Measurements from ENCODE around the gene PLXNB2.
A peak's percentile ranks its signal among the peaks of the same experiment; 100 is the strongest.
"Not testable (repeated sequence)": the region's sequence is repeated elsewhere in the genome, so short reads cannot be mapped to it uniquely, and the experiment has no call there.

PLXNB2 gene

DNA sequence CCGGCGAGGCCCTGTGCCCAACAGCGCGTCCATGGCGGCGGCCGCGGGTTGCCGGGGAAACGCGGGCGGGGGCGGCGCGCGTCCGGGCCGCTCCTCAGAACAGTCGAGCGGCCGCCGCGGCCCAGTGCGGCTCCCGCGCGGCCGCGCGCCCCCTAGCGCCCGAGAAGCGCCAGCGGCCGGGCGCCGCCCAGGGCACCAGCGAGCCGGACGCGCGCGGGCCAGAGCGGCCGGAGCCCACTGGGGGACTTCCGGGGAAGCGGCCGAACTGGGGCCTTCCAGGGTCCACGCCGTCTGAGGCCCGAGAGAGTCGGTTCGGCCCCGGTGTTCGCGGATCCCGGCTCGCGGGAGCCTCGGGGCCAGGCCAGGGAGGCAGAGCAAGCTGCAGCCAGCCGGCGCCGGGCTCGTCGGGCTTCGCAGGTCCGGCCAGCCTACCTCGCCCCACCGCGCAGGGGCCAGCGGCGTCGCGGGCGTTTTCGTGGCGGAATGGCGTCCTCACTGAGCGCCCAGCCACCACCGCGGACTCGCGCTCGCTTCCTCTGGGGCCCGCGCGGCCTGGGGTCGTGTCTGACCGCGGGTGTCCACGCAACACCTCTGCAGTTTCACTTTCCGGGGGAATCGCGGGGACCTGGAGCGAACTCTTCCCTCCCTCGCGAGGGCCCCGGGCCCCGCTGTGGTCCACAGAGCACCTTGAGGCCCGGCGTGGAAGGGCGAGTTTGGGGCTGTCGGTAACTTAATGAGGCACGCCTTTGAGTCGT, 19.7 kb upstream of the PLXNB2 start, which contains the start of gene DENND6B:
Gene DENND6B (minus strand): TSS at position 57 of the 755 bp plus-strand sequence. CDS start 24 bp downstream, at position 33.
- peak; percentile 40 to 65 (median 43) for DNase-seq (ENCODE audit: low read depth in 3 of 3)

DNA sequence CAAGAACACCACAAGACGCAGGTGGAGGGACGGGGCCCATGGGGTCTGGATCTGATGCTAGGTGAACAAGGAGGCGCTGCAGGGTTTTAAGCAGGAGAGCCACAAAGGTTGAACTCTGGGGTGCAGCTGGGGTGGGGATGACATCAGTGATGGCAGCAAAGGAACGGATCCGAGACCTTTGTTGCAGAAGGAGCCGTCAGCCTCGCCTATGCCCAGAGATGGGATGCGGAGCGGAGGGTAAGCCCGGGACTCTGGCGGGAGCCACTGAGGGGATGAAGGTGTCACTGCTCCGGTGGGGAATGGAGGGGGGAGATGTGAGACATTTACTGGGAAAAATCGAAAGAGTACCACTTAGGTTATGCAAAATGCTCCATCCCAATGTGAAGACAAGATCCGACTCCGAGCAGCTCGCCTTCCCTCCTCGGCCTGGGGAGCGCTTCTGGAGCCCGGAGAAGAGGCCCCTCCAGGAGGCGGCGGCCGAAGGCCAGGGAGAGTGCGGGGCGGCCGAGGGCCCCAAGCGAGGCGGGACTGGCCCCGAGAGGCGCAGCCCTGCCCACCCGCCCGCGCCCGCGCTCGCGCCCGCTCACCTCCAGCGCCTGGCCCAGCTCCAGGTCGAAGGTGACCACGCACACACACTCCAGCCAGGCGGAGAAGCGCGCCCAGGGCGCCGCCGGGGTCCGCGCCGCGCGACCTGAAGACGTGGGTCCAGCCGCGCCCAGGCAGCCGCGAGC, 18.9 kb upstream of the PLXNB2 start:
- DNase-seq (ENCODE audit: low read depth in 3 of 3): no peak

- no peak for DNase-seq (ENCODE audit: low read depth in 3 of 3)
Observed at GRCh38 chr22:50325444-50326224, 18.2 kb upstream of the PLXNB2 start.

DNA sequence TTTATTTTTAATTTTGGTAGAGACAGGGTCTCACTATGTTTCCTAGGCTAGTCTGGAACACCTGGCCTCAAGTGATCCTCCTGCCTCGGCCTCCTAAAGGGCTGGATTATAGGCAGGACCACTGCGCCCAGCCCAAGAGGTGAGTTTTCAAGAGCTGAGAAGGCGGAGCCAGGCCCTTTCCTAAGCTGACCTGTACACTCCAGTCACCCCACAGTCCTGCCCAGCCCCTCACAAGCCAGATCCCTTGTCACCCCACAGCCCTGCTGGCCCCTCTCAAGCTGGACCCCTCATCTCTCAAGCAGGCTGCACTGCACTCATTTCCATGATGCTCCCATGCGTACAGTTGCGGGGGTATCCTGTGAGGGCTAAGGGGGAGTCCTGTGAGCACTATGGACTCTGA, 16.5 kb upstream of the PLXNB2 start:
- no peak for DNase-seq (ENCODE audit: low read depth in 3 of 3)

DNA sequence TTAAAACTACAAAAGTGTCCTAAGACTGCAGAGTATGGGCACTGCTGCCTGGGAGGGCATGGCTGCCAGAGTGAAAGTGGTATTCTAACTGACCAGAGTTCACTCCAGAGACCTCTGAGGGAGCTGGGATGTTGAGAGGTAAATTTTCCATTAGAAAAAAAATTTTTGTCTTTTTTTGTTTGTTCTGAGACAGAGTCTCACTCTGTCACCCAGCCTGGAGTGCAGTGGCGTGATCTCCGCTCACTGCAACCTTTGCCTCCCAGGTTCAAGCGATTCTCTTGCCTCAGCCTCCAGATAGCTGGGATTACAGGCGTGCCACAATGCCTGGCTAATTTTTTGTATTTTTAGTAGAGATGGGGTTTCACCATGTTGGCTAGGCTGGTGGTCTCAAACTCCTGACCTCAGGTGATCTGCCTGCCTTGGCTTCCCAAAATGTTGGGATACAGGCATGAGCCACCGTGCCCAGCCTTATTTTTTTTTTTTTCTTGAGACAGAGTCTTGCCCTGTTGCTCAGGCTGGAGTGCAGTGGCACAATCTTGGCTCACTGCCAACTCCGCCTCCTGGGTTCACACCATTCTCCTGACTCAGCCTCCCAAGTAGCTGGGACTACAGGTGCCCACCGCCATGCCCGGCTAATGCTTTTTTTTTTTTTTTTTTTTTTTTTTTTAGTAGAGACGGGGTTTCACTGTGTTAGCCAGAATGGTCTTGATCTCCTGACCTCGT, 15.1 kb upstream of the PLXNB2 start:
- DNase-seq (ENCODE audit: low read depth in 3 of 3): not testable (repeated sequence)

DNA sequence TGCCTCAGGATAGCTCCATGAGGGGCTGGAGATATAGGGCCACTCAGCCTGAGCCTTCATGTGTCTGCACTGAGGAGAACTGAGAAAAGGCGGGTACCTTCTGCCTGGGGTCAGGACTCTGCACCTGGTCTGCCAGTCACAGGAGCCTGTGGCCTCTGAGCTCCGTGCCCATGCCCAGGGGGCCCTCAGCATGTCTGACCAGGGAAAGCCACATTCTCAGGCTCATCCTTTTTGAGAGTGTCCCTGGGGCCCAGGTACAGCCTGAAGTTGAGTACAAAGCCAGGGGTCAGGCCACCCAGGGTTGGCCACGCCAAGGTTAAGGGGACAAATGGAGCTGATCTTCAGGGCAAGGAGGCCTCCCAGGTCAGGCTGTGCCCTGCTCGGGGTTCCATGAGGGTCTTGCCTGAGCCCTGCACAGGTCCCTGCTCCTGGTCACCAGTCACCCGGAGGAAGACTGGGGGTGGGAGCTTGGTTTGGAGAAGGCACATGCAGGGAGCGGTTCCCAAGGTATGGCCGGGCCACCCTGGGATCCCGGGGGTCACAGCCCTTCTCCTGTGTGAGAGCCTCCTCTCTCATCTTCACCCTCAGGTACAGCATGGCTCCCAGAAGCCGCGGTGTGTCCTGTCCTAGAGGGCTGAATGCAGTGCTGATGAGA, 13.4 kb upstream of the PLXNB2 start:
- no peak for DNase-seq (ENCODE audit: low read depth in 3 of 3)

DNA sequence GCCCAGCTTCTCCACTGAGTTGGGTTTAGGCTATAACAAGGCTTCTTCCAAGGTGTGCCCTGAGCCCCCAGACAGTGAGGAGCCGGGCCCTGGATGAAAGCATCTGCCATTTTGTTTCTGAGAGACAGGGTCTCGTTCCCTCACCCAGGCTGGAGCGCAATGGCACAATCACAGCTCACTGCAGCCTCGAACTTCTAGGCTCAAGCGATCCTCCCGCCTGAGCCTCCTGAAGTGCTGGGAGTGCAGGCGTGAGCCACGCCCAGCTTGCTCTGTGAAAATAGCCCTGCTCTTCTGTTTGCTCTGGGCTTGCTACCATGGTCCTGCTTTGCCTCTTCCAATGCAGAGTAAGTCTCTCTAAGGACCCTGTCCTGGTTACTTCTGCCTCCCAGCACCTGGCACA, 12.7 kb upstream of the PLXNB2 start:
- no peak for DNase-seq (ENCODE audit: low read depth in 3 of 3)

GRCh38 chr22:50319503-50319951, 12.1 kb upstream of the PLXNB2 start:
- DNase-seq (ENCODE audit: low read depth in 3 of 3): no peak

DNA sequence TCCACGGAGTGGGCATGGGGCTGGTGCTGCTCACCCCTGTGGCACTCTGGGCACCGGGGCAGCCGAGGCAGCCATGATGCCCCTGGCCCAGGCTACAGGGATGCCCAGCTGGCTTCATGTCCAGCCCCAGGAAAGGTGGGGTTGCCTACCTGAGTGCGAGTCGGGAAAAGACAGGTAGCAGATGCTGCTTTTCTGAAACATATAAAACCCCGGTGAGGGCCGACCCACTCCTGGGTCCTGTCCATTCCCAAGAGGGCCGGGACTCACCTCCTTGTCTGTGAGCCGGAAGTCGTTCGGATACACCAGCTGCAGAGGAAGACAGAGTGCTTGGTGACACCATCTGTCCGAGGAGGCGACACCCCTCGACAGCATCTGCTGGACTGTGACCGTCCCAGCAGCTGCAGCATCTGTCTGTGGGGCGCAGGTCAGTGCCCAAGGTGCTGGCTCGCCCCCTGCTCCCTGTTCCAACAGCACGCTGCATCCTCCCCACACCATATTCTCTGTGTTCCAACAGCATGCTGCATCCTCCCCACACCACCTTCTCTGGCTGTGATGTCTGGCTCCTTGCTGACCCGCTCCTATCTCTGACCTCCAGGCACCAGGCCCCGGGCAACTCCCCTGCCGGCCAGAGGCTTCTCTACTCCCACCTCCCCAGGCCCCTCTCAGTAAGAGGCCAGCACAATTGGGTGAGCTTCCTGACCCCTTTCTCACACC, 11.4 kb upstream of the PLXNB2 start:
- no peak for DNase-seq (ENCODE audit: low read depth in 3 of 3)

GRCh38 chr22:50318356-50318697, 10.9 kb upstream of the PLXNB2 start:
- DNase-seq (ENCODE audit: low read depth in 3 of 3): no peak

DNA sequence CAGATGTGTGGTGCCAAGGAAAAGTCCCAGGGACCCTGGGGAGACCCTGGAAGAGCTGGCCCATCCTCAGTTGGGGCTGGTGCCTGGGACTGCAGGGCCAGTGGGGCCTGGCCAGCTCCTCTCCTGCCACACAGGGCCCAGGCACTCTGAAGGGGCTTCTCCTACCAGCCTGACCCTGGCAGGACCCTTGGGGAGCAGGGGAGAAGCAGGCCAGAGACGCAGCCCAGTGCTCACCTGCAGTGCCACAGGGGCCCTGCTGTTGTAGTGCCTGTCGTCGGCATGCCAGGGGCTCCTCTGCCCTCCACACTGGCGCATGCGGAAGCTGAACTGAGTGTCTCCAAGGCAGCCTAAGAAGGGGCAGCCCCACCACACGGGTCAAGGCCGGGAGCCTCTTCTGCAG, 10.2 kb upstream of the PLXNB2 start:
- DNase-seq (ENCODE audit: low read depth in 3 of 3): no peak

DNA sequence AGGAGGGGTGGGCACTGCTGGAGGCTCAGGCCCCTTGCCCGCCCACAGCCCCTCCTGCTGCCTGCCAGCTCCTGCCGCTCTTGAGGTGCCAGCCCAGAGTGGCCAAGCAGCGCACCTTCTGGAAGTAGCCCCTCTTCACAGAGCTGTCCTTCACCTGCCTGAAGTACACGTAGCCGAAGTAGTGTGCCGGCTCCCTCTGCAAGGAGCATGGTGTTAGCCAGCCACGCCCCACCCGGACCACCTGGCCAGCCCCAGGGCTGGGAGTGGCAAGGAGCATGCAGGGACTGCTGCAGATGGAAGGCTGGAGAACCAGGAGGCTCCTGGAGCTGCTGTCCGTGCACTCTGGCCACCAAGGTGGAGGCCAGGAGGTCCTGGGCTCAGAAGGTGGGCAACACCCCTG, 9.7 kb upstream of the PLXNB2 start:
- DNase-seq (ENCODE audit: low read depth in 3 of 3): no peak

DNA sequence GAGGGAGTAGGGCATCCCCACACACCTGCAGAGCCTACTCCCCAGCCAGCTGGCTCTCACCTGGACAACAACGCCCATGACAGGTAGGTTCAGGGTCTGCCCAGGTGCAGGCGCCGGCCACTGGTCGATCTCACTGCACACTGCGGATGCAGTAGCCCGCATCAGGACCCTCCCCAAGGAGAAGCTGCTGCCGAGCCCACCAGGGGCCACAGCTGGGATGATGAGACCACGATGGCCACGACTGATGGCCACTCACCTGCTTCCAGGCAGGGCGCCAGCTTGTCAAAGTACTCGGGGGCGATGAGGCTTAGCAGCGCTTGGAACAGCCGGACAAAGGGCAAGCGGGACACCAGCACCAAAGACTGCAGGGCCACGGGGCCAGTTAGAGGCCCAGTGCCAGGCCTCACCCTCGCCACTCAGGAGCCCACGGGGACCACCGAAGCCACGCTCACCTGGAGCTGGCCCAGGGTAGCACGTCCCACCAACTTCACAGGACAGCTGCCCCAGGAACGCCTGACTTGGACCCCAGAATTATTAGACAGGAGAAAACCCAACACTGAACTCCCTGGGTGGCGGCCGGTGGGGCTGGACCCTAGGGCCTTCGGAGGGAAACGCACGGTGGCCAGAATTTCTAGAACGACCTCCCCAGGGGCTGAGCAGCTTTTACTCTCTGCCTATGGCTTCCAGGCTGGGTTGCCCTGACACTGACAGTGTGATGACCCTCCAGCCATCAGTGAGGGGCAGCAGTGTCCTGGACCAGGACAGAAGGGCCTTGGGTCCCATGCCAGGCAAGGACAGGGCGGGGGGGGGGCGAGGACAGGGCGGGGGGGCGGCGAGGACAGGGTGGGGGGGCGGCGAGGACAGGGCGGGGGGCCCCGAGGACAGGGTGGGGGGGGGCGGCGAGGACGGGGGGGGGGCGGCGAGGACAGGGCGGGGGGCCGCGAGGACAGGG, 8.9 kb upstream of the PLXNB2 start:
- no peak for DNase-seq (ENCODE audit: low read depth in 3 of 3)

DNA sequence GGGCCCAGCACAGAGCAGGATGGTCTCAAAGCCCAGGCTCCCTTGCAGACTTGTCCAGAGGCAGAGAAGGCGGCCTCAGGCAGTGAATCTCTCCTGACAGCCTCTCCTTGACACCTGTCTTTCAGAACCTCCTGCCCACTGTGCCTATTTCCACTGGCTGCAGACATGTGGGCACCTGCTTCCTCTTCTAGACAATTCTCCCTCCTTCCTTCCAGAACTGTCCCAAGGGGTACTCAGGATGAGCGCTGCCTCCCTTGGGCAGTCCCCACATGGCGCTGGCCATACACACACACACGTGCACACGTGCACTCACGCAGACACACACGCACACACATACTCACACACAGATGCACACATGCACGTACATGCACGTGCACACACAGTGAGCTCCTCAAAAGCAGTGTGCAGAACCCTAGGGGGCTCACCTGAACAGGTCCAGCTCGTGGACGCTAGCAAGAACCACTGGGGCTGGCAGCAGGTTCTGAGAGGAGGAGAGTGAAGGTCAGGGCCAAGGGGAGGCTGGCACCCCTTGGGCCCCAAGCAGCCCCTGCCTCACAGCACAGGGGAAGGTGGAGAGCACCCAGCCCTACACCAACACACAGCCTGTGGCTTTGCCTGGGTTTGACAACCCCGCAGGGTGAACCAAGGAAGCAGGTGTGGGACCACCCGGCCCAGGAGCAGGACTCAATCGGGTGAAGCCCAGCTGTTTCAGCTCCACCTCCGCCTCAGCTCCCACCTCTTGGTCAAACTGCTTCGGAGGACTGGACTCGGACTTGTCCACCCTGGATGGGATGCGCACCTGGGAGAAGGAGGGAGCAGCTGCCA, 8.1 kb upstream of the PLXNB2 start:
- no peak for DNase-seq (ENCODE audit: low read depth in 3 of 3)

GRCh38 chr22:50314455-50315288, 7.2 kb upstream of the PLXNB2 start:
- DNase-seq (ENCODE audit: low read depth in 3 of 3): peak; percentile 44 to 59 (median 53)

- DNase-seq (ENCODE audit: low read depth in 3 of 3): no peak
Observed at GRCh38 chr22:50314081-50314454, 6.6 kb upstream of the PLXNB2 start.

DNA sequence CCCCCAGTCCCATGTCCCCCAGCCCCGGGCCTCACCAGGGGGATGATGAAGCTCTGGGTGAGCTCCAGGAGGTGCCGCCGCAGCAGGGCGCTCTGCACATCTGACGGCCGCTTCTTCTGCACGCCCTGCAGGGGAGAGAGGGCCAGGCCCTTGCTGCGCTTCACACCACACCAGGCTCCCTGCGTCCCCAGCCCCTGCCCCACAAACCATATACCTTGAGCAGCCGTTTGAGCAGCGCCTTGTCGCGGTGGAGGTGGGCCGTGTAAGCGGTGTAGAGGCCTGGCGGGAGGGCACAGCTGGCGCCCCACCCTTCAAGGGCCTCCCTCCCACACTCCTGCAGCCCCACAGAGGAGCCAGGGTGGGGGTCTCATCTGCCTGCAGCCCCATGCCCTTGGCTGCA, 6.2 kb upstream of the PLXNB2 start:
- no peak for DNase-seq (ENCODE audit: low read depth in 3 of 3)

GRCh38 chr22:50313021-50313420, 5.6 kb upstream of the PLXNB2 start:
- no peak for DNase-seq (ENCODE audit: low read depth in 3 of 3)
